ENCODE data around the gene SDC3.

The SDC3 gene

DNA sequence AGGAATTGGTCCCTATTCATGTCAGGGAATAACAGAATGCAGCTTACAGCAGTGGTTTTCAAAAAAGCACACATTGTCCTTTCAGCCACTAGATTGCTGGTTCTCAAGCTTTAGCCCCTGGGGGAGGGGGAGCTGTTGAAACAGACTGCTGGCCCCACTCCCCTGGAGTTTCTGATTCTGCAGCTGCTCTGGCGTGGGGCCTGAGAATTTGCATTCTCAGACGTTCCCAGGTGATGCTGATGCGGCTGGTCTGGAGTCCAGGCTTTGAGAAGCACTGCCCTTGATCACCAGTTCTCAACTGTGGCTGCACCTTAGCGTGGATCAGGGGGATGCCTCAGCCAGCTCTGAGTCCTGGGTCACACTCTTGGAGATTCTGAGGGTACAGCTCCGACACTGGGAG lies 88.3 kb downstream of the SDC3 start:
- Histone ChIP-seq H3K36me3 (ENCODE audit: control insufficient read depth, insufficient read depth, low read length) (no peaks in the 10 kb centered on the region), H3K4me3 (ENCODE audit: low read length) (no peak overlapping the region), H3K9me3 (ENCODE audit: control insufficient read depth, insufficient read depth, low read length) (no peaks in the 10 kb centered on the region), H3K27ac (ENCODE audit: low read length) (no peak overlapping the region), H3K4me1 (ENCODE audit: control insufficient read depth, insufficient read depth, low read length) (peaks cover 15% of the 10 kb centered on the region), H3K27me3 (ENCODE audit: control insufficient read depth, insufficient read depth, low read length) (no peaks in the 10 kb centered on the region)
- DNase-seq (ENCODE audit: low read depth, low spot score): no peak
- WGBS (ENCODE audit: insufficient coverage, insufficient read length): no CpG with 5 or more reads among the region's 5 CpGs

All from iPS DF 6.9 (cell line).